ENCODE measurements around the gene NFYA.

Gene NFYA

GRCh38 chr6:41136911-41137310, 64.1 kb downstream of the NFYA start:
- no peak overlapping the region for H3K4me3 ChIP-seq (ENCODE audit: low read depth, low read length)
- H3K27me3 ChIP-seq (ENCODE audit: control insufficient read depth, insufficient read depth, low read length): no peaks in the 10 kb centered on the region
- H2AFZ ChIP-seq: no peak overlapping the region
- H3K4me1 ChIP-seq: no peaks in the 10 kb centered on the region
- no peaks in the 10 kb centered on the region for H3K9me3 ChIP-seq (ENCODE audit: control insufficient read depth, low read length)
- H3K9ac ChIP-seq: no peak overlapping the region
- no peak overlapping the region for H3K27ac ChIP-seq
- TF ChIP-seq CTCF (IDR thresholded peaks at IDR 0.05): no peak
- H3K79me2 ChIP-seq: no peaks in the 10 kb centered on the region
- no peaks in the 10 kb centered on the region for H3K36me3 ChIP-seq (ENCODE audit: control insufficient read depth, insufficient read depth, low read length)
- no peak overlapping the region for H3K4me2 ChIP-seq (ENCODE audit: low read length)

GRCh38 chr6:41147917-41148316, 75.1 kb downstream of the NFYA start:
- no peak overlapping the region for H3K9ac ChIP-seq
- TF ChIP-seq CTCF (IDR thresholded peaks at IDR 0.05): no peak

More at GRCh38 chr6:41147917-41148316, 75.1 kb downstream of the NFYA start:
- no peaks in the 10 kb centered on the region for H3K4me1 ChIP-seq
- H3K27ac ChIP-seq: no peak overlapping the region
- no peak overlapping the region for H3K4me3 ChIP-seq (ENCODE audit: low read depth, low read length)
- no peak overlapping the region for H3K4me2 ChIP-seq (ENCODE audit: low read length)
- H2AFZ ChIP-seq: no peak overlapping the region
- H3K79me2 ChIP-seq: no peaks in the 10 kb centered on the region
- no peaks in the 10 kb centered on the region for H3K27me3 ChIP-seq (ENCODE audit: control insufficient read depth, insufficient read depth, low read length)
- no peaks in the 10 kb centered on the region for H3K36me3 ChIP-seq (ENCODE audit: control insufficient read depth, insufficient read depth, low read length)
- no peaks in the 10 kb centered on the region for H3K9me3 ChIP-seq (ENCODE audit: control insufficient read depth, low read length)
